HTERT RPE-1 (cell line): ENCODE data around the gene ADH1C.
"Not testable (repeated sequence)": the region's sequence is repeated elsewhere in the genome, so short reads cannot be mapped to it uniquely, and the experiment has no call there.

Source experiments
- in situ Hi-C: fragments of 300-500 bp; cut with MboI; formaldehyde crosslinking; loops from 4 replicates; pipeline ENCODE4 v1.14.3; 2020; ENCODE audit warnings: low sequenced_read_pairs

ADH1C gene

DNA sequence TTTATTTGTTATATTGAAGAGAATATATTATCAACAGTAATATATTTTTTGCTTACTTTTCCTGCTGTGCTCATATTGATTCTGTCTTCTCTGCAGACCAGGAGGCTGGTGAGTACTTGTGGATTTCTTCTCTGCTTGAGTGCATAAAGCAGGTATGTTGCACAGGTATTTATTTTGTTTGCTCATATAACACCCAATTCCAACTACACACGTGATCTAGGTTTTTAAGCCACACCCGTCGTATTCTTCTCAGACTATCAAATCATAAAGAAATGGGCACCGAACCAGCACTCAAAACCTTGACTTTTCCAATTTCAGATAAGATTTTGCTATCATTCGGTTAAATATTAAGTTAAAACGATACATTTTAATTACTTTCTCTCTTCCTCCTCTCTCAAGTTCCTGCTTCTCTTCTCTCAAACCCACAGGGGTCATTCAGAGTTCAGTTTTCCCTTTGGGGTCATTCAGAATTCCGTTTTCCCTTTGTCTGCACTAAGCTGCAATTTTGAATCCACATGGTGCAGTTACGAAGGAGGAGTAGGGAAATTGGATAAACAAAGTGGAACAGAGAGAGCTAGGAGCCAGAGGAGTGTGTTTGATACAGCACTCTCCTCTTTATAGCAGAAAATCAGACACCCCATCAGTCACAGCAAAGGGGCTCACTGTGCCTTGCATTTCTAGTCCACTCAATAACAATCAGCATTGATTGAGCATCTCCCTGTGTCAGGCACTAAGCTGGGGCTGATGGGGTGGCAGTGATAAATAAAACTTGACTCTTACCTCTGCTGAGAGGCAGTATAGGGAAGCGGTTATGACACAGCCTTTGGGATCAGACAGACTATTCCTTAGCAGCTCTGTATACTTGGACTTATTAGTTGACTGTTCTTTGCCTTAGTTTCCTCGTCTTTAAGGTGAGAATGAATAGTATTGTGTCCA lies at the start of gene ADH1C:
TSS of gene ADH1C (minus strand) at position 145 of the 936 bp plus-strand sequence. CDS start at position 74, 71 bp downstream.
- in situ Hi-C loops = no loop called here

DNA sequence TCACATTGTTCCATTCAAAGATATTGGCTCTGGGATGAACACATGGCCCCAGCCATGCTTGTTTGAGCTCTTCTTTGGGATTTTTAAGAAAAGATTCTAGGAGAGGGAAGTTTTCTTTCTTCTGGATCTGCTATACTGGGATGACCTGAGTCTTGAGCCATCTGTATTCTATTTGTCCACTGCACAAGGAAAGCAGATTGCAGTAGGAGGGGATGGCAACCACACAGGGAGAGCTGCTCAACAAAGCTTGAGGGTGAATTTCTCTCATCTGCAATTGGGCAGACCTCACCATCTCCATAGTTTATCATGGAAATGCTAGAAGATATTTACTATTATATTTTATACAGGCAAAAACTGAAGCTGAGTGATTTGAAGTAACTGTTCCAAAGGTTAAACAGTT lies 48.3 kb upstream of the ADH1C start:
- in situ Hi-C loops = no loop called here

DNA sequence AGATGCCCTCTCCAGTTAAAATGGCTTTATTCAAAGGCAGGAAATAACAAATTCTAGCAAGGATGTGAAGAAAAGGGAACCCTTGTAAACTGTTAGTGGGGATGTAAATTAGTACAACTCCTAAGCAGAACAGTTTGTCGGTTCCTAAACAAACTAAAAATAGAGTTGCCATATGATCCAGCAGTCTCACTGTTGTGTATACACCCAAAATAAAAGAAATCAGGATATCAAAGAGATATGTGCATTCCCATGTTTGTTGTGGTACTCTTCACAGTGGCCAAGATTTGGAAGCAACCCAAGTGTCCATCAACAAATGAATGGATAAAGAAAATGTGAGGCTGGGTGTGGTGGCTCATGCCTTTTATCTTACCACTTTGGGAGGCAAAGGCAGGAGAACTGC lies 46.5 kb upstream of the ADH1C start:
- in situ Hi-C loops = no loop called here

DNA sequence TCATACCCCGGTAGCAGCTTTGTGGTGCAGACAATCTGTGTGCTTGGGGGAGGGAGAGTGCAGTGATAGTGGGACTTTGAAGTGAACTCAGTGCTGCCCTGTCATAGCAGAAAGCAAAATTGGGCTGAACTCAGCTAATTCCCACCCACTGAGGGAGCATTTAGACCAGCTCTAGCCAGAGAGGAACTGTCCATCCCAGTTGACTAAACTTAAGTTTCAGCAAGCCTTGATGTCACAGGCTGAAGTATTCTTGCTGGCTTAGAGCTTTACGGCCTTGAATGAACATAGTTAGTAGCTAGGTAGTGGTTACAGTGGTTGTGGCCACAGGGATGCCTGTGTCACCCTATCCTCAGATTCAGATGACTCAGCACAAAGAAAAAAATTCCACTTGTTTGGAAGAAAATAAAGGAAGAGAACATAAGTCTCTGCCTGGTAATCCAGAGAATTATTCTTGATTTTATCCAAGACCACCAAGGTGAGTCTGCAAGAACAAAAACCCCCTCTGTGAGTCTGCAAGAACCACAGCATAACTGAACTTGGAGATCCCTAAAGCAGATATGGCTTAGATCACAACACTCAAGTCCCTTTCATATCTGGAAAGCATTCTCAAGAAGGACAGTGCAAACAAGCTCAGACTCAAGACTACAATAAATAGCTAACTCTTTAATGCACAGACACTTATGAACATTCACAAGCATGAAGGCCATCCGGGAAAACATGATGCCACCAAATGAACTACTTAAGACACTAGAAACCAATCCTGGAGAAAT lies 43.2 kb upstream of the ADH1C start:
- in situ Hi-C loops = no loop called here

DNA sequence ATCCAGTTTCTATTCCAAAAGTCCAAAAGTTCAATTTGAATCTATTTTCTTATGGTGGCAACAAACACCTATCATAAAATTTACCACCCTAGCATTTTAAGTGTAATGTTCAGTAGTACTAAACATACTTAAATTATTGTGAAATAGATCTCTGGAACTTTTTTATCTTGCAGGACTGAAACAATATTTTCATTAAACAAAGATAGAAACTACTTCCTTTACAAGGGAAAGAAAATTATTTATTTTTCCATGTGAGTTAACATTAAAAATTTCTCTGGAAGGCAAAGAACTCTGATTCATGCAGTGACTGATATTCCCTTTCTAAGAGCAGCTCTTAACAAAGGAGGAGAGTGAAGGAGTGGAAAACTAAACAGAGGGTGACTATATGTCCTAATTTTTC lies 42.4 kb upstream of the ADH1C start:
- in situ Hi-C loops = no loop called here

DNA sequence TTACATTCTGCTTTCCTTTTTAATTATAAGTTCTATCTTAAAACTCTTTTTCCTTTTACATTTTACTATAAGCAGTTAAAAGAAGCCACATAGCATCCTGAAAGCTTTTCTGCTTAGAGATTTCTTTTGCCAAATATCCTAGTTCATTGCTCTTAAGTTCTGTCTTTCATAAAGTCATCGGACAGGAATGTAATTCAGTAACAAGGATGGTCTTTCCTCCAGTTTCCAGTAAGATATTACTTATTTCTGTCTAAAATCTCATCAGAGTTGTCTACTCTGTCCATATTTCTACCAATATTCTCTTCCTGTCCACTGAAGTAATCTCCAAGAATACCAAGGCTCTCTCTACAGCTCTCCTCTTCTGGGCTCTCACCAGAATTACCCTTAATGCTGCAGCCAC lies 37.5 kb upstream of the ADH1C start:
- in situ Hi-C loops = no loop called here

DNA sequence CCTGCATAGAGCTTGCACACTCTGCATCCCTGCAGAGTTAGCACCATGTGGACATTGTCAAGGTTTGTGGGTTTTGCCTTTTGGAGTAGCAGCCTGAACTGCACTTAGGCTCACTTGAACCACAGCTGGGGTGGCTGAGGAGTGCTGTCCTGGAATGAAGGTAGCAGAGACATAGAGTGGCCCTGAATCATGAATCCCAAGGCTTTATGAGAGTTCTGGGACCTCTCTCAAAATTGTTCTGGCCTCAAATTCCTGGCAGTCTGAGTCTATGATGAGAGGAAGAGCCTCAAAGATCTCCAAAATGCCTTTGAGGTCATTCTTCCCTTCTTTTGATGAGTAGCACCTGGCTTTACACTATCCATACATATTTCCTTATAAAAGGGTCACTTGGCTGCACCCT lies 37.1 kb upstream of the ADH1C start:
- in situ Hi-C loops = no loop called here

DNA sequence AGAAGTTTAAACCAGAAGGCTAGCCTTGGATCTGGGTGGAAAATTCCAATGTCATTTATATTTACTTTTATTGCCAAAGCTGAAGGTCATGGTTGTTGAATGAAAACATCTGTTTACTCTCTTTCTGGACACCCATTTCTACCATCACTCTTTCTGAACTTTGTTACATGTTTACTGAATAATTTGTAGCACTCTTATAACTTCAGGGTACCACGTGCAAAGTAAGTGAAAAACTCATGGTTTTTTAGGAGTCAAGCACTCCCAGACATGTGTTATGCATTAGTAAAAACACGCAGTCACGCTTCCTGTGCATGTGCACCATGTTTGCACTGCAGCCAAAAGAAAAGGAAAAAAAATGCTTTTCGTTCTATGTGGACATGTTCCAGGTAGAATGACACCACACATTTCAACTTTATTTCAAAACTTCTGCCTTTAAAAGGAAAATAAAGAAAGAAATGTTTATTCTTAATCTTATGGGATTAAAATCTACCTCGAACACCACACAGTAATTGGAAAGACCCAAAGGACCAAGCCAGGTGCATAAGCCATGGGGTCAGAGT lies 31.4 kb upstream of the ADH1C start:
- in situ Hi-C loops = no loop called here

DNA sequence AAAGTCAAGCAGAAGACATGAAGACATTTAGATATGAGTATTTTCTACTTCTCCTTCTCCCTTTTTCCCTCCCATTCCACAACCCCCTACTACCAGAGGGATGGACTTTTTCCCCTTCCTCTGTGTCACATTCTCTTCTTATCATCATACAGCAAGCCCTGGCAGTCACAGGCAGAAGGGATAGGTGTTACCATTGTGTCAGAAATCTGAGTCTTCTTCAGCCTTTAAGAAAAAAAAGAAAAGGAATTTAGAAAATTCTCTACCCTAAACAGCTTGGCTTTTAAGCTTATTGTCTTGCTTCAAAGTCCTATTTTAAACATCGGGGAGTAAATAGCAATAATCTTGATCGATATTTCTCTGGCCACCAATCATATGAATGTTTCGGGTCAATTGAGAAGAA lies 30.9 kb upstream of the ADH1C start:
- in situ Hi-C loops = no loop called here

DNA sequence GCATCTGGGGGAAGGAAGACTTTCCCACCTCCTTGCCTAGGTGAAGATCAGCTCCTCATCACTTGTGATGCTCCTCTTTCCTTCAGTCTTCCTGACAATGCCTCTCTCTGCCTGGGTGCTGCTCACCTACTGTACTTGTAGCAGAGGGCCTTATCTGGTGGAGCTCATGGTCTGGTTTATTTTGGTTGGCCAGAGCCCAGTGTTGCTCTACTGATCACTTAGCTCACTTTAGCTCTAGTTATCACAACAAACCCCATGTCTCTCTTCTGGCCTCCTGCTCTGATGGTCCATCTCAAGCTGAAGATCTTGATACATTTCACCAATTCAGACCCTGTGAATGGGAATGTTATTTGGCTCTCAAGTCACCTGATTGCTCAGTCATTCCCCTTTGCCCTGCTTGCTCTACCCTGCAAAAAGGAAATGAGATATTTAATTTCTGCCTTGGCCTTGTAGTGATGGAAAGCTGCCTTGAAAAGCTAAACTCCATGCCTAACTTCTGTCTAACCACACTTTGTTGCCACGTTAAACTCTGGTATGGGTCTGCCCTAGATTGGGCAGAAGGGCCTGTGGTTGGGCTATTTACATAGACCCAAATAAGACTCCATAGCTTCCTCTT lies 30.3 kb upstream of the ADH1C start:
- in situ Hi-C loops = no loop called here

DNA sequence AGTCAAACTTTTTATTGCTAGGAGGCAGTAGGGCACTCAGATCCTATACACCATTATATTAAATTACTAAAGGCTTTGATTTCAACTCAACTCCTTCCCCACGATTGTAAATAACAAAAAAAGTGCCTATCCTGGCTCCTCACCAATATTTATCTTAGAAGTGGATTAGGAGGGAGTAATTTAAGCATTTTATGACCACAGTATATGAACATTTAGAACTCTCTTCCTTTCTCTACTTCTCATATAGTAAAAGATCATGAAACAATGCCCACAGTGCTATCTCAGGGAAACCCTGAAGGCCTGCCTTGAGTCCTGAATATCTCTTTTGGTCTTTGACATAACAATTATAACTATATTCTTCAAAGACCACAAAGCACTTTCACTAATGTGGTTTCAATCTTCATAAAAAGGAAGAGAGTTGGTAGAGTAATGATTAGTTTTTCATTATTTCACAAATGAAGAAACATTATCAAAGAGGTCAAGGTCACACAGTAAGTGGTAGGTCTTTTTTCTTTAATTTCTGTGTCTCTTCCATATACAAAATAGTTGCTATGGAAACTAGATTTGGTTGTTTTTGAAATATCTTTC lies 29.1 kb upstream of the ADH1C start:
- in situ Hi-C loops = no loop called here

DNA sequence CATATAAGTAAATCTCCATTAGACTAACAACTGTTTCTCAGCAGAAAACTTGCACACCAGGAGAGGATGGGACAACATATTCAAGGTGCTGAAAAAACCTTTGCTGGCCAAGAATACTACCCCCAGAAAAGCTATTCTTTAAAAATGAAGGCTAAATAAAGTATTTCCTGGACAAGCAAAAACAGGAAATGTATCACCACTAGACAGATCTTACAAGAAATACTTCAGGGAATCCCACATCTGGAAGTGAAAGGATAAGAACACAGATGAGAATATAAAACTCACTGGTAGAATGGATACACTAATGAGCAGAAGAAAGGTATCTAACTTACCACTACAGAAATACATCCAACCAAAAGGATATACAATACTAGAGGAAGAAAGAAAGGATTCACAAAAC lies 27.0 kb upstream of the ADH1C start:
- in situ Hi-C loops = no loop called here

DNA sequence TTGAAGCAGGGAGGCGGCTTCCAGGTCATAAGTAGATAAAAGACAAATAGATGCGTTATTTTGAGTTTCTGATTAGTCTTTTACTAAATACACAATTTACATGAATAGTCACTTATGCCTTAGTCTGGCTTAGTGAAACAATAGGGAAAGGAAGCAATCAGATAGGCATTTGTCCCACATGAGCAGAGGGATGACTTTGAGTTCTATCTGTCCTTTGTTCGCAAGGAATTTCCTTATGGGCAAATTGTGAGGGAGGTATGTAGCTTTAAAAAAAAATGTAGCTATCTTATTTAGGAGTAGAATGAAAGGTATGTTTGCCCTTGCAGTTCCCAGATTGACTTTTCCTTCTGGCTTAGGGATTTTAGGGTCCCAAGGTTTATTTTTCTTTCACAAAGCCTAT lies 26.3 kb upstream of the ADH1C start:
- in situ Hi-C loops = no loop called here

DNA sequence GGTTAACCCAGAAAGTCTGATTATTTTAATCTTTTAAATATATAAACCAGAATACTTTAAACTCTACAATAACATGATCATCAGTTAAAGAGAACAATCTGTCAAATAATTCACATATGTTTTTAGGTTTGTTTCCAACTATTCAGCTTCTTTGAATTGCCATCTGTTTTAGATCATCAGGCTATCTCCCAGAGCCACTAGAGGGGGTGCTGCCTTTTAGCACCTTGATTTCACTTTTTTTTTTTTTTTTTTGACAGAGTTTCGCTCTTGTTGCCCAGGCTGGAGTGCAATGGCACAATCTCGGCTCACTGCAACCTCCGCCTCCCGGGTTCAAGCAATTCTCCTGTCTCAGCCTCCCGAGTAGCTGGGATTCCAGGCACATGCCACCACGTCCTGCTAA lies 24.8 kb upstream of the ADH1C start:
- in situ Hi-C loops = not testable (repeated sequence)

DNA sequence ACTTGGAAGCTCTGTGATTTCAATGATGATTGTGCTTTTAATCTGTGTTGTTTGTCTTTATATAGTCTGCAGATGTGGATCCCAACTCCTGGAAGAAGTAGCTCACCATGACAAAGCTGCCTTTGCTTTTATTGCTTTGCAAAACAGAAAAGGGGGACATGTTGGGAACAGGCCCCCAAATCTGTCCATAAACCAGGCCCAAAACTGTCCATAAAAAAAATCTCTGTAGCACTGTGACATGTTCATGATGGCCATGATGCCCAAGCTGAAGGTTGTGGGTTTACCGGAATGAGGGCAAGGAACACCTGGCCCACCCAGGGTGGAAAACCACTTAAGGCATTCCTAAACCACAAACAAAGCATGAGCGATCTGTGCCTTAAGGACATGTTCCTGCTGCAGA lies 19.9 kb upstream of the ADH1C start:
- in situ Hi-C loops = not testable (repeated sequence)

DNA sequence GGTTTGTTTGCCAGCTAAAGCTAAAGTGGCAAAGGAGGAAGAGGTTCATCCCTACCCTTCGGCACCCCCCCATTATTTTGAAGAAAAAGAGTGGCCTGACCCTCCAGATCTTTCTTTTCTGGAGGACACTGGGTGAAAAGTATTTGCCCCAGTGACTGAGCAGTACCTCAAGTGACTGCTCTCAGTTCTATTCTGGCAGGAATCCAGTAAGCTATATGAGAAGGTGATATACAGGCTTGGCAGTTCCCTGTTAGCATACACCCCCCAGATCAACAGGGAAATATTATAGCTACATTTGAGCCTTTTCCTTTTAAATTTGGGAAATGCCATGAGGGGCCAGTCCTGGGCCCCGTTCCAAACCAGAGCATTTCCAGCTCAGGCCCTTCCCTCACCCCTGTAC lies 15.3 kb upstream of the ADH1C start:
- in situ Hi-C loops = not testable (repeated sequence)

DNA sequence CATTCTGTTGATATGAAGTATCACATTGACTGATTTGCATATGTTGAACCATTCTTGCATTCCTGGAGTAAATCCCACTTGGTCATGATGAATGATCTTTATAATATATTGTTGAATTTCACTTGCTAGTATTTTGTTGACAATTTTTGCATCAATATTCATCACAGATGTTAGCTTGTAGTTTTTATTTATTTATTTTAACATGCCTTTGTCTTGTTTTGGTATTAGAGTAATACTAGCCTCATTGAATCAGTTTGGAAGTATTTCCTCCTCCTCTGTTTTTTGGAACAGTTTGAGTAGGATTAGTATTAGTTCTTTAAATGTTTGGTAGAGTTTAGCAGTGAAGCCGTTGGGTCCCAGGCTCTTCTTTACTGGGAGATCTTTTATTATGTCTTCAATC lies 13.9 kb upstream of the ADH1C start:
- in situ Hi-C loops = no loop called here

DNA sequence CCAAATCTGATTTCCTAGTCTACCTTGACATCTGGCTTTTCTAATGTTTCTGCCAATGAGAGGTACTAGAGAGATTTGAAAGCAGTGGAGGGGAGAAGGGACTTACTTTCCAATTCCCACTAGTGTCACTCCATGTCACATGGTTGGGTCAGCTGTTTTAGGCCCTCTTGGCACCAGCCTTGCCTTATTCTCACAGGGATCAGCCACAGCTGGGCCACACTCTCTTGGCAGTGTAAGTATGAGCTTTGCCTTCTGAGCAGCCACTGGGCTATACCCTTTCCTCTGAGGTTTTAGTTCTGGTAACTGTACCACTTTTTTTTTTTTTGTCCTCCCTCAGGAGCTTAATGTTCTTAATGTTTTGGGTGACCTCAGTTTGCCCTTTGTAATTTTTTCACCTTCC lies 10.2 kb upstream of the ADH1C start:
- in situ Hi-C loops = no loop called here

DNA sequence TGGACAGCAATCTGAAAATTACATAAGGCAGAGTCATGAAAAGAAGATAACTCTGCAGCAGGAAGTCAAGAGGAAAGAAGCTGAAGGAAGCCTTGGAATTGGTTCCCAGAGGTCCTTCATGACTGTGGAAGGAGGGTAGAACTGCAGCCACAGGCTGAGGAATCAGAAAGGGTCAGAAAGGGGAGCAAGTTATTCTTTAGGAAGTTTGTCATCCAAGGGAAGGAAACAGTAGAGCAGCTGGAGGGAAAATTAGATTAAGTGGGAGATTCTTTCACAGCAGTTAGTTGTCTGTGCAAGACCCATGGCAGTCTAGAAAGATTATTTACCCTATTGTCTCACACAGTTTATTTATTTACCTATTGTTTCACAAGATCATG lies 9.3 kb upstream of the ADH1C start:
- in situ Hi-C loops = no loop called here

DNA sequence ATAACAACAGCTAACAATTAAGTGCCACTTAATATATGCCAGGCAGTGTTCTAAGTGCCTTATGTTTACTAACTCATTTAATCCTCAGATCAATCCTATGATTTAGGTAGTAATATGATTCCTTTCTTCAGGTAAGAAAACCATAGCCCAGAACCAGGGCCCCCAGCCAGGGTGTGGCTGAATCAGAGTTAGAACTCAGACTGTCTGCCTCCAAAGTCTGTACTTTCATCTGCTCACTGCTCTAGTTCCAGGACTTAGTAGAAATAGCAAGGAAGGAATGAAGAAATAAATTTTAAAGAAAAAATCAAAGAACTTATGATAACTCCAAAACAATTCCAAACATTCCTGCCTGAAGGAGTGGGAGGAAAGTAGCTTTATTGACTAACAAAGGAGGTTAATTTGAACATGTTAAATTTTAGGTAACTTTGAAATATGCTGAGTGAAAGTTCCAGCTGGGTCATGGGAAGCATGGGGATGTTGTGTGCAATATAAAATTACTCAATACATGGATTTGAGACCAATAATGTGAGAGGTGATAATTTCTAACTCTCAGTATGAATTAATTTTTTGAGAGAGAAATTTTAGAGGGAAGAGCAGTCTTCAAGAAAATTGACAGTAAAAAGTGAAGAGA lies 8.8 kb upstream of the ADH1C start:
- in situ Hi-C loops = no loop called here
